Stimulated activated naive CD4-positive, alpha-beta T cell (primary cell): ENCODE data around the gene AAR2.

Experiments
- DNase-seq, 6 experiments: peaks; one replicate each; lab custom pipeline; 2025; lab: John Stamatoyannopoulos, UW

The AAR2 gene

GRCh38 chr20:36260316-36260715, 24.0 kb downstream of the AAR2 start:
- DNase-seq, result no peak

GRCh38 chr20:36261389-36262105, 25.3 kb downstream of the AAR2 start:
- no peak for DNase-seq

GRCh38 chr20:36262440-36262839, 26.2 kb downstream of the AAR2 start:
- DNase-seq, result no peak

GRCh38 chr20:36264426-36265246, 28.4 kb downstream of the AAR2 start:
- no peak for DNase-seq

GRCh38 chr20:36266189-36266588, 29.9 kb downstream of the AAR2 start:
- DNase-seq, result no peak

GRCh38 chr20:36267605-36268381, 31.5 kb downstream of the AAR2 start:
- DNase-seq, result no peak

GRCh38 chr20:36268440-36269342, 32.4 kb downstream of the AAR2 start:
- DNase-seq, result no peak

- DNase-seq, result no peak
These were observed 33.2 kb downstream of the AAR2 start for GRCh38 chr20:36269507-36269906.

- DNase-seq, result no peak
These were observed 34.7 kb downstream of the AAR2 start for GRCh38 chr20:36270744-36271638.

- no peak for DNase-seq
These were observed 35.6 kb downstream of the AAR2 start for GRCh38 chr20:36271639-36272546.

- no peak for DNase-seq
These were observed 36.4 kb downstream of the AAR2 start for GRCh38 chr20:36272547-36273220.

- DNase-seq, result no peak
These were observed 37.3 kb downstream of the AAR2 start for GRCh38 chr20:36273414-36274180.

GRCh38 chr20:36274181-36274841, 38.0 kb downstream of the AAR2 start:
- DNase-seq, result no peak

- DNase-seq, result no peak
These were observed 38.7 kb downstream of the AAR2 start for GRCh38 chr20:36275011-36275410.

- no peak for DNase-seq
These were observed 39.3 kb downstream of the AAR2 start for GRCh38 chr20:36275441-36276189.

GRCh38 chr20:36277546-36277945, 41.3 kb downstream of the AAR2 start:
- DNase-seq, result no peak

- no peak for DNase-seq
These were observed 43.1 kb downstream of the AAR2 start for GRCh38 chr20:36279362-36279761.
